Duodenal mucosa (tissue), 2 donors: ENCODE data around the gene SBNO2.

Experiments used
- H3K27ac ChIP-seq: one replicate; pipeline ENCODE4 v1.7.0; 2013; ENCODE audit warnings: low read depth, low read length
- H3K27me3 ChIP-seq, 2 donors: one replicate each; pipeline ENCODE4 v1.7.0; 2013; ENCODE audit warnings: low read length in 2 of 2, control low read depth in 1 of 2; ENCODE audit not compliant: insufficient read depth in 2 of 2, control insufficient read depth in 1 of 2
- H3K36me3 ChIP-seq, 2 donors: one replicate each; pipeline ENCODE4 v1.7.0; 2013; ENCODE audit warnings: low read length in 2 of 2, control low read depth in 1 of 2; ENCODE audit not compliant: insufficient read depth in 2 of 2, control insufficient read depth in 1 of 2
- H3K4me1 ChIP-seq, 2 donors: one replicate each; pipeline ENCODE4 v1.7.0; 2013; ENCODE audit warnings: low read length in 2 of 2, control low read depth in 1 of 2; ENCODE audit not compliant: insufficient read depth in 2 of 2, control insufficient read depth in 1 of 2
- H3K4me3 ChIP-seq, 2 donors: one replicate each; pipeline ENCODE4 v1.7.0; 2013; ENCODE audit warnings: low read length in 2 of 2, low read depth in 1 of 2
- H3K9ac ChIP-seq, 2 donors: one replicate each; pipeline ENCODE4 v1.7.0; 2013; ENCODE audit warnings: low read length in 2 of 2, low read depth in 1 of 2
- H3K9me3 ChIP-seq, 2 donors: one replicate each; pipeline ENCODE4 v1.7.0; 2013; ENCODE audit warnings: low read length in 2 of 2, control low read depth in 1 of 2; ENCODE audit not compliant: control insufficient read depth in 1 of 2

SBNO2 gene

DNA sequence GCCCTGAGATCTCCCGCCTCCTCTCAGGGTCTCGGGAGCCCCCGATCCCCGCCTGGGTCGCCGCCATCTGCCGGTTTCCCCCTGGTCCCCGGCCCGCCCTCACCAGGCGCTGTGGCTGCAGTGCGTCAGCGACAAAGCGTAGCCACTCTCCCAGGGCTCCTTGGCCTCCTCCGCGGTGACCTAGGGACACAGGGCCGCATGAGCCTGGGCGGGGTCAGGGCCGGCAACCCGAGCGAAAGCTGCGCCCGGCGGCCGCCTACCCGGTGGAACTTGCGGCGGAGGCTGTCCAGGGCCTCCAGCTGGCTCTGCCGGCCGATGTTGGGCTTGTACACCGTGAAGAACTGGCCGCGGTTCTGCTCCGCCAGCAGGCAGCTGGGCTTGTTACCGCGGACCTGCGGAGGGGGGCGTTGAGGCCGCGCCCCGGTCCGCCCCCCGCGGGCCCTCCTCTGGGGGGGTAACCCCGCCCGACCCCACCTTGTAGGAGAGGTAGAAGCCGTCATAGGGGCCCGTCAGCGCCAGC is 65.0 kb downstream of the SBNO2 start:
- no peaks in the 10 kb centered on the region for H3K27me3 ChIP-seq
- H3K9me3 ChIP-seq: no peaks in the 10 kb centered on the region
- peaks cover 7 to 44% of the 10 kb centered on the region in 2 donors for H3K36me3 ChIP-seq
- H3K4me3 ChIP-seq: no peak overlapping the region
- H3K9ac ChIP-seq: no peak overlapping the region
- H3K27ac ChIP-seq: no peak overlapping the region
- H3K4me1 ChIP-seq: peaks cover 30 to 31% of the 10 kb centered on the region in 2 donors

GRCh38 chr19:1108291-1109031 is 65.6 kb downstream of the SBNO2 start:
- no peak overlapping the region for H3K4me3 ChIP-seq
- no peaks in the 10 kb centered on the region for H3K27me3 ChIP-seq
- no peaks in the 10 kb centered on the region for H3K9me3 ChIP-seq
- peaks cover 24 to 25% of the 10 kb centered on the region in 2 donors for H3K4me1 ChIP-seq
- H3K9ac ChIP-seq: no peak overlapping the region
- peaks cover 3 to 42% of the 10 kb centered on the region in 2 donors for H3K36me3 ChIP-seq
- H3K27ac ChIP-seq: no peak overlapping the region

GRCh38 chr19:1107661-1108261 is 66.3 kb downstream of the SBNO2 start:
- Histone ChIP-seq H3K27me3 (no peaks in the 10 kb centered on the region), H3K9me3 (no peaks in the 10 kb centered on the region), H3K9ac (no peak overlapping the region), H3K4me3 (no peak overlapping the region), H3K36me3 (peaks cover 2 to 41% of the 10 kb centered on the region in 2 donors), H3K4me1 (peaks cover 24 to 26% of the 10 kb centered on the region in 2 donors), H3K27ac (no peak overlapping the region)

GRCh38 chr19:1106841-1107660 is 67.0 kb downstream of the SBNO2 start:
- Histone ChIP-seq H3K4me3 (no peak overlapping the region), H3K27me3 (no peaks in the 10 kb centered on the region), H3K36me3 (peaks cover 0 to 37% of the 10 kb centered on the region in 2 donors), H3K9ac (no peak overlapping the region), H3K4me1 (peaks cover 27 to 28% of the 10 kb centered on the region in 2 donors), H3K27ac (peak overlapping the region; percentile 20), H3K9me3 (no peaks in the 10 kb centered on the region)

GRCh38 chr19:1105873-1106840 is 67.9 kb downstream of the SBNO2 start:
- H3K4me1 ChIP-seq: peaks cover 35% of the 10 kb centered on the region in 2 donors
- no peak overlapping the region for H3K4me3 ChIP-seq
- peak overlapping the region; percentile 20 for H3K27ac ChIP-seq
- no peak overlapping the region for H3K9ac ChIP-seq
- H3K27me3 ChIP-seq: no peaks in the 10 kb centered on the region
- H3K36me3 ChIP-seq: peaks cover 0 to 37% of the 10 kb centered on the region in 2 donors
- no peaks in the 10 kb centered on the region for H3K9me3 ChIP-seq

- Histone ChIP-seq H3K27ac (peak overlapping the region; percentile 99), H3K4me1 (peaks cover 35% of the 10 kb centered on the region in 2 donors), H3K27me3 (no peaks in the 10 kb centered on the region), H3K36me3 (peaks cover 0 to 28% of the 10 kb centered on the region in 2 donors), H3K9ac (peak overlapping the region; percentile 51 to 81), H3K4me3 (peak overlapping the region; percentile 74 to 75), H3K9me3 (no peaks in the 10 kb centered on the region)
Measured at GRCh38 chr19:1105008-1105872, 68.8 kb downstream of the SBNO2 start.

DNA sequence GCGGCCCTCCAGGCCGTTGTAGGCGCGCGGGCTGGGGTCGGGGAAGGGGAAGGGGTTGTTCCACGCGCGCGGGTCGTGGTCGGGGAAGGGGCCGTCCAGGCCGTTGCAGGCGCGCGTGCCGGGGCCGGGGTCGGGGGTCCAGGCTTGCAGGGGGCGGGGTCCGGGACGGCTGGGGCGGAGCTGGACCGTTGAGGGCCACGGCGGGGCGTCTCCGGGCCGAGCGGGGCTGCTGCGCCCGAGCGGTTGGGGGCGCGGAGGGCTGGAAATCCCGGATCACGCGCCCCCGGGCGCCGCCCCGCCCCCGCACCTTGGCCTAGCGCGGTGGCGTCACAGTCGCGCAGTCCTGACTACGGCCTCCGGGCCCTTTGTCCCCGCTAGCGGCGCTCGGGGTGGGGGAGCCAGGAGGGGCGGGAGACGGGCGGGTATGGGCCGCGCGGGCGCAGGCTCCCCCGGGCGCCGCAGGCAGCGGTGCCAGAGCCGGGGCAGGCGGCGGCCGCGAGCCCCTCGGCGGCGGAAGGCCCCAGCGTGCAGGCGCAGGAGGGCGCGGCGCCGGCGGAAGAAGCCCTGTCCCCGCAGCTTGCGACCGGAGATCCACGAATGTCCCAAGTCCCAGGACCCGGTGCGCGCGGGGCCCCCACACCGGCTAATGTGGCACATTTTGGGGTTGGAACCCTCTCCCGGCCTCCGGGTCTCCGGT is 69.6 kb downstream of the SBNO2 start:
- Histone ChIP-seq H3K36me3 (peaks cover 0 to 21% of the 10 kb centered on the region in 2 donors), H3K4me3 (peak overlapping the region; percentile 74 to 75), H3K27me3 (no peaks in the 10 kb centered on the region), H3K9me3 (no peaks in the 10 kb centered on the region), H3K9ac (peak overlapping the region; percentile 73 to 81), H3K27ac (peak overlapping the region; percentile 99), H3K4me1 (peaks cover 35 to 36% of the 10 kb centered on the region in 2 donors)

GRCh38 chr19:1103708-1104310 is 70.3 kb downstream of the SBNO2 start, which contains the start of gene GPX4:
GPX4 (plus strand) TSS chr19:1103994; CDS start chr19:1104044, 50 bp downstream.
- Histone ChIP-seq H3K9ac (peak within 1 kb of the TSS; percentile 73 to 81), H3K27me3 (no peaks in the 10 kb centered on the region), H3K4me1 (peaks cover 39 to 42% of the 10 kb centered on the region in 2 donors), H3K36me3 (peaks cover 0 to 16% of the 10 kb centered on the region in 2 donors), H3K27ac (peak within 1 kb of the TSS; percentile 99), H3K9me3 (no peaks in the 10 kb centered on the region), H3K4me3 (peak within 1 kb of the TSS; percentile 74 to 75)
